H1 (cell line): ENCODE results near the gene GRIK4. TPM values are rescaled to one million over a fixed set of nuclear protein-coding genes. Genes with fewer than 3 reads are reported as not detected.

ENCODE experiments used
- ASH2L ChIP-seq: fragments of 200-600, 300-600 bp; sonication (generic); IDR thresholded peaks from one replicate; pipeline ENCODE4 v1.7.1; 2017; ENCODE audit warnings: low read length
- ATF3 ChIP-seq: IDR thresholded peaks from 2 replicates; pipeline ENCODE4 v1.6.1; 2011; ENCODE audit warnings: low read depth, mild to moderate bottlenecking, low read length; ENCODE audit not compliant: insufficient read depth
- CHD2 ChIP-seq: IDR thresholded peaks from 2 replicates; pipeline ENCODE4 v1.6.1; 2012; ENCODE audit warnings: low read length, improper control_type of control experiment
- GTF2F1 ChIP-seq: IDR thresholded peaks from 2 replicates; pipeline ENCODE4 v1.6.1; 2012; ENCODE audit warnings: low read depth, low read length, improper control_type of control experiment, borderline replicate concordance
- polyA plus RNA-seq, 7 experiments: library from polyadenylated mRNA; depleted of rRNA in 3 of 7; stranded (reverse) in 5 of 7; unstranded in 2 of 7; fragments of >200 nt in 5 of 7; fragments of 200-250 nt in 2 of 7; gene quantifications; 1 replicate in 5 of 7; 2 replicates in 1 of 7; 4 replicates in 1 of 7; pipeline versions ENCODE4 v1.2.1 to v1.2.3, GENCODE V29; 2011 to 2013; ENCODE audit warnings: missing spikeins in 2 of 7, mixed read lengths in 2 of 7
- total RNA-seq: library from RNA; stranded (reverse); fragmentation: NEBNext Ultra II Directional; extraction: Animal tissue kit (Norgen Biotek cat#: 25700); gene quantifications from 2 replicates; pipeline ENCODE4 v1.2.1, GENCODE V29; 2021
- TF ChIP-seq, protein P1 (sequence below): IDR thresholded peaks from 2 replicates; pipeline ENCODE4 v1.6.1; 2012; ENCODE audit warnings: inconsistent platforms

Gene GRIK4
- total and polyA plus RNA-seq, 2 of the 8 experiments (the other 6 are each of a cell fraction or from before 2014, with no cell fraction given): 1.2 to 2.9 TPM

DNA sequence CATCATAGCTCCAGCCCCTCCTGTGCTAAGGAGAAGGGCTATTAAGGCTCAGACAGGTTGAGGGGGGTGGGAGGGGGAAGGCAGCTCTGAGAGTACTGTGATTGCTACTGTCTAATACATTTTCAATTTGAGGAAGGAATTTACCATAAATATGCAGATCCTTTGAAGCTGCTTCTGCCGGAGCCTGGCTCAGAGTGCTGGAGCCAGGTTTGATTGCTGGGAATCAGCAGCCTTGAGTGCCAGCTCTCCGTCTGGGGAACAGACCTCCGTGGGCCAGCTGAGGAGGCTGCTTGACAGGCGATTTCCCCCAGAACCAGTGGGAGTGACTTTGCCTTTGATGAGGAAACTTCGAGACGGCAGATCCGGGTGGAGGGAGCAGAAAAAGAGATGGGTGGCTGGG, 370.6 kb downstream of the GRIK4 start (continued):
- TF ChIP-seq, protein P1, sequence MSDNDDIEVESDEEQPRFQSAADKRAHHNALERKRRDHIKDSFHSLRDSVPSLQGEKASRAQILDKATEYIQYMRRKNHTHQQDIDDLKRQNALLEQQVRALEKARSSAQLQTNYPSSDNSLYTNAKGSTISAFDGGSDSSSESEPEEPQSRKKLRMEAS: no peak
- TF ChIP-seq GTF2F1 (no peak), ATF3 (no peak), CHD2 (no peak), ASH2L (no peak)
